Right lobe of liver (tissue), 4 donors: ENCODE measurements around the gene HEXB.

Experiments
- CTCF ChIP-seq, 4 donors: fragments of 200-600 bp in 3 of 4; fragments of 450-650 bp in 1 of 4; IDR thresholded peaks; one replicate each; pipeline versions ENCODE4 v1.5.1 to v1.8.0; 2016 to 2022; ENCODE audit warnings: antibody characterized with exemption in 4 of 4, mild to moderate bottlenecking in 2 of 4
- POLR2A ChIP-seq: fragments of 450-650 bp; IDR thresholded peaks from one replicate; pipeline ENCODE4 v1.6.1; 2017; ENCODE audit warnings: antibody characterized with exemption, mild to moderate bottlenecking
- donor health status: DM: no; HTN: no; CAD: no.
- donor health status: DM: no; HTN: no; CAD: no.
- donor health status: DM: no; HTN: yes; CAD: no.

- TF ChIP-seq CTCF (IDR thresholded peaks at IDR 0.05) (peak; percentile 47 to 64 (median 60)), POLR2A (no peak)
Observed at GRCh38 chr5:74641735-74642542, 43.1 kb upstream of the HEXB start.
